Measurements from ENCODE around the gene TENT5C. TPM values are rescaled to one million over a fixed set of nuclear protein-coding genes. Genes with fewer than 3 reads are reported as not detected.

TENT5C gene
- total and polyA plus RNA-seq, 2 of the 8 experiments (the other 6 are each of a cell fraction or from before 2014, with no cell fraction given): 0.38 to 0.99 TPM

- H3K9ac ChIP-seq (replicated peaks in 1 of 4; ENCODE audit: extremely low read depth in 1 of 4, low read depth in 3 of 4, low read length in 3 of 4): no peak overlapping the region
- TF ChIP-seq FOSL1 (IDR thresholded peaks at IDR 0.05; ENCODE audit: insufficient read depth, low read depth, low read length) (no peak), RBBP5 (IDR thresholded peaks at IDR 0.05; ENCODE audit: borderline replicate concordance, low read depth, low read length) (no peak), SP4 (IDR thresholded peaks at IDR 0.05; ENCODE audit: low read length) (no peak)
- H4K8ac ChIP-seq (ENCODE audit: extremely low read depth, insufficient read depth, low read length): no peak overlapping the region
- H4K91ac ChIP-seq (replicated peaks; ENCODE audit: insufficient read length, low read length): no peak overlapping the region
- no peak overlapping the region for H3K23ac ChIP-seq (ENCODE audit: insufficient read length)
- H2BK5ac ChIP-seq (ENCODE audit: low read depth, low read length): no peak overlapping the region
- WGBS, 2 experiments (ENCODE audit: extremely low coverage in 1 of 2, insufficient coverage in 1 of 2, insufficient read length in 1 of 2, insufficient replicate concordance in 2 of 2, low coverage in 1 of 2, low lambda C conversion rate in 2 of 2, missing lambda C conversion rate in 1 of 2): 84% methylated on average over 5 of the region's 5 CpGs; no CpG with 5 or more reads in 1 of the 2 experiments
- CTCF ChIA-PET (ENCODE audit: partially characterized antibody): interaction anchor here (0.6 to 0.7 kb wide), 3 partner anchors 56 to 264 kb away, joined by 3 to 5 read pairs (median 3); no protein-coding TSS in a partner anchor
- H3K18ac ChIP-seq (ENCODE audit: extremely low read depth, low read length): no peak overlapping the region
- no peak overlapping the region for H4K5ac ChIP-seq (ENCODE audit: insufficient read length, low read depth, low read length)
- no peak overlapping the region for H3K56ac ChIP-seq (replicated peaks; ENCODE audit: insufficient read length, low read depth, low read length)
- no peak overlapping the region for H2BK12ac ChIP-seq (ENCODE audit: low read depth, low read length)
- no peak overlapping the region for H3K27ac ChIP-seq (ENCODE audit: low read depth, low read length)
- no peak overlapping the region for H3K4me2 ChIP-seq (ENCODE audit: insufficient read depth in 1 of 2, low read depth in 2 of 2, low read length in 2 of 2)
- H2AK5ac ChIP-seq (ENCODE audit: low read depth, low read length): no peak overlapping the region
- H2AFZ ChIP-seq (ENCODE audit: low read length): no peak overlapping the region
- H3K4me1 ChIP-seq (replicated peaks in 1 of 4; ENCODE audit: control insufficient read depth in 3 of 4, insufficient read depth in 4 of 4, low read length in 3 of 4): no peaks in the 10 kb centered on the region
- FAIRE-seq (no peak), DNase-seq (ENCODE audit: low read depth in 1 of 2, low spot score in 2 of 2) (no peak)
- H3K4me3 ChIP-seq (ENCODE audit: extremely low read depth in 1 of 4, insufficient read depth in 2 of 4, low read depth in 3 of 4, low read length in 4 of 4): no peak overlapping the region
- no peaks in the 10 kb centered on the region for H4K20me1 ChIP-seq (replicated peaks in 1 of 2; ENCODE audit: control insufficient read depth in 1 of 2, insufficient read depth in 2 of 2, low read length in 2 of 2)
- H2BK120ac ChIP-seq (replicated peaks; ENCODE audit: low read depth, low read length): no peak overlapping the region
- no peak overlapping the region for H3K14ac ChIP-seq (ENCODE audit: insufficient read length)
- H3K79me2 ChIP-seq (ENCODE audit: control insufficient read depth in 1 of 2, insufficient read depth in 2 of 2, low read length in 2 of 2): no peaks in the 10 kb centered on the region
- H3K36me3 ChIP-seq (ENCODE audit: control insufficient read depth in 2 of 4, insufficient read depth in 4 of 4, low read length in 3 of 4): no peaks in the 10 kb centered on the region
- H2BK20ac ChIP-seq (ENCODE audit: low read length): no peak overlapping the region
- no peaks in the 10 kb centered on the region for H3K23me2 ChIP-seq (ENCODE audit: low read depth, low read length)
- no peak overlapping the region for H2BK15ac ChIP-seq (ENCODE audit: low read length)
- POLR2A ChIA-PET (ENCODE audit: partially characterized antibody): interaction anchor here (1.1 kb wide), 1 partner anchor 10 kb away, joined by 3 read pairs; no protein-coding TSS in a partner anchor
- H3K9me3 ChIP-seq (ENCODE audit: insufficient read depth in 2 of 2, low read depth in 1 of 2, low read length in 1 of 2): no peaks in the 10 kb centered on the region
- no peaks in the 10 kb centered on the region for H3K27me3 ChIP-seq (replicated peaks in 1 of 4; ENCODE audit: control insufficient read depth in 3 of 4, extremely low read depth in 1 of 4, insufficient read depth in 3 of 4, low read length in 3 of 4)
- H3K4ac ChIP-seq (replicated peaks; ENCODE audit: insufficient read length, low read depth, low read length): no peak overlapping the region
- H3K79me1 ChIP-seq (ENCODE audit: low read depth, low read length): no peaks in the 10 kb centered on the region
Observed at GRCh38 chr1:117596023-117596720, 9.7 kb upstream of the TENT5C start.
